Natural killer cell treated with Interleukin-12 subunit alpha and Interleukin-12 subunit beta and Interleukin-15 and Interleukin-18, amount 100 ng/mL, for 72 hours (primary cell): ENCODE data around the gene ULBP3. TPM values are rescaled to one million over a fixed set of nuclear protein-coding genes. Genes with fewer than 3 reads are reported as not detected.
"Not testable (repeated sequence)": the region's sequence is repeated elsewhere in the genome, so short reads cannot be mapped to it uniquely, and the experiment has no call there.

Experiments used
- ATAC-seq, 2 donors: fragments of 150-1000 bp; cut with Tn5 transposase in 1 of 2; sonication (Bioruptor Pico), chemical (Tn5 transposase) in 1 of 2; 2 replicates each; pipeline ENCODE4 v1.10.0; 2021
- DNase-seq: peaks from one replicate; pipeline ENCODE4 v3.0.0; 2022; ENCODE audit warnings: low spot score
- H3K27ac Mint-ChIP-seq, 2 donors: 1 replicate in 1 of 2; 2 replicates in 1 of 2; pipeline ENCODE4 v1.8.0; 2022; ENCODE audit warnings: mixed read lengths in 2 of 2, mild to moderate bottlenecking in 1 of 2, moderate library complexity in 1 of 2
- H3K27me3 Mint-ChIP-seq, 2 donors: 1 replicate in 1 of 2; 2 replicates in 1 of 2; pipeline ENCODE4 v1.8.0; 2022; ENCODE audit warnings: mixed read lengths in 2 of 2
- H3K36me3 Mint-ChIP-seq: one replicate; pipeline ENCODE4 v1.8.0; 2022; ENCODE audit warnings: mixed read lengths
- H3K4me1 Mint-ChIP-seq, 2 donors: 1 replicate in 1 of 2; 2 replicates in 1 of 2; pipeline ENCODE4 v1.8.0; 2022; ENCODE audit warnings: low read depth in 2 of 2, mixed read lengths in 2 of 2, mild to moderate bottlenecking in 1 of 2
- H3K4me3 Mint-ChIP-seq: one replicate; pipeline ENCODE4 v1.8.0; 2022; ENCODE audit warnings: mixed read lengths
- H3K9me3 Mint-ChIP-seq: 2 replicates; pipeline ENCODE4 v1.8.0; 2022; ENCODE audit warnings: mixed read lengths
- total RNA-seq, 2 donors: library from RNA; stranded (reverse); gene quantifications; one replicate each; pipeline ENCODE4 v1.2.3, GENCODE V29; 2022

The ULBP3 gene
- total RNA-seq, 2 donors from 2014 or later = 0.45 to 0.98 TPM

GRCh38 chr6:150027806-150028565 lies 40.9 kb downstream of the ULBP3 start:
- peaks cover 50 to 52% of the 10 kb centered on the region in 2 donors for H3K27me3 Mint-ChIP-seq
- DNase-seq = no peak
- no peaks in the 10 kb centered on the region for H3K9me3 Mint-ChIP-seq
- H3K4me1 Mint-ChIP-seq = peaks cover 5 to 9% of the 10 kb centered on the region in 2 donors
- peak in 1 of 2 donors; percentile 5 for ATAC-seq
- H3K36me3 Mint-ChIP-seq = no peaks in the 10 kb centered on the region
- H3K4me3 Mint-ChIP-seq = no peak overlapping the region
- no peak overlapping the region for H3K27ac Mint-ChIP-seq

- no peak overlapping the region for H3K27ac Mint-ChIP-seq
- H3K4me3 Mint-ChIP-seq = no peak overlapping the region
- H3K9me3 Mint-ChIP-seq = no peaks in the 10 kb centered on the region
- peaks cover 45 to 47% of the 10 kb centered on the region in 2 donors for H3K27me3 Mint-ChIP-seq
- peaks cover 5 to 9% of the 10 kb centered on the region in 2 donors for H3K4me1 Mint-ChIP-seq
- no peak for DNase-seq
- H3K36me3 Mint-ChIP-seq = no peaks in the 10 kb centered on the region
- ATAC-seq = peak in 1 of 2 donors; percentile 2
Observed at GRCh38 chr6:150026976-150027805, 41.7 kb downstream of the ULBP3 start.

GRCh38 chr6:150025201-150025917 lies 43.6 kb downstream of the ULBP3 start, which contains the start of gene RAET1L:
TSS of gene RAET1L (minus strand) at chr6:150025532. CDS start at chr6:150025471, 61 bp downstream.
- Mint-ChIP-seq H3K27me3 (peaks cover 48 to 52% of the 10 kb centered on the region in 2 donors), H3K36me3 (no peaks in the 10 kb centered on the region), H3K4me1 (peaks cover 5 to 9% of the 10 kb centered on the region in 2 donors), H3K9me3 (no peaks in the 10 kb centered on the region), H3K4me3 (no peak within 1 kb of the TSS), H3K27ac (no peak within 1 kb of the TSS)
- ATAC-seq = no peak
- no peak for DNase-seq

- Mint-ChIP-seq H3K36me3 (no peaks in the 10 kb centered on the region), H3K27me3 (peaks cover 45 to 55% of the 10 kb centered on the region in 2 donors), H3K9me3 (no peaks in the 10 kb centered on the region), H3K4me3 (no peak overlapping the region), H3K4me1 (peaks cover 5 to 9% of the 10 kb centered on the region in 2 donors), H3K27ac (no peak overlapping the region)
- ATAC-seq (no peak), DNase-seq (no peak)
Observed at GRCh38 chr6:150024646-150025155, 44.2 kb downstream of the ULBP3 start.

- H3K27ac Mint-ChIP-seq, H3K4me3 Mint-ChIP-seq, H3K9me3 Mint-ChIP-seq, H3K4me1 Mint-ChIP-seq, DNase-seq, H3K36me3 Mint-ChIP-seq, ATAC-seq: not testable (repeated sequence)
- peaks cover 45 to 57% of the 10 kb centered on the region in 2 donors for H3K27me3 Mint-ChIP-seq
Observed at GRCh38 chr6:150024021-150024420, 44.9 kb downstream of the ULBP3 start.

GRCh38 chr6:150021870-150022269 lies 47.1 kb downstream of the ULBP3 start:
- not testable (repeated sequence) for H3K27ac Mint-ChIP-seq, H3K4me3 Mint-ChIP-seq, H3K9me3 Mint-ChIP-seq, H3K36me3 Mint-ChIP-seq, ATAC-seq, H3K4me1 Mint-ChIP-seq, DNase-seq
- H3K27me3 Mint-ChIP-seq = peaks cover 45 to 60% of the 10 kb centered on the region in 2 donors

- H3K36me3 Mint-ChIP-seq = no peaks in the 10 kb centered on the region
- no peak overlapping the region for H3K27ac Mint-ChIP-seq
- peaks cover 44 to 57% of the 10 kb centered on the region in 2 donors for H3K27me3 Mint-ChIP-seq
- peaks cover 9 to 14% of the 10 kb centered on the region in 2 donors for H3K4me1 Mint-ChIP-seq
- ATAC-seq (no peak), DNase-seq (no peak)
- H3K4me3 Mint-ChIP-seq = no peak overlapping the region
- H3K9me3 Mint-ChIP-seq = no peaks in the 10 kb centered on the region
Observed at GRCh38 chr6:150018846-150019580, 49.9 kb downstream of the ULBP3 start.

- not testable (repeated sequence) for DNase-seq, H3K36me3 Mint-ChIP-seq, H3K4me3 Mint-ChIP-seq, H3K9me3 Mint-ChIP-seq, H3K27ac Mint-ChIP-seq, ATAC-seq
- Mint-ChIP-seq H3K27me3 (peaks cover 57 to 72% of the 10 kb centered on the region in 2 donors), H3K4me1 (peaks cover 12 to 18% of the 10 kb centered on the region in 2 donors)
Observed at GRCh38 chr6:150017186-150017521, 51.8 kb downstream of the ULBP3 start.

GRCh38 chr6:150016324-150017185 lies 52.4 kb downstream of the ULBP3 start:
- Mint-ChIP-seq H3K36me3 (no peaks in the 10 kb centered on the region), H3K27me3 (peaks cover 57 to 73% of the 10 kb centered on the region in 2 donors), H3K4me3 (no peak overlapping the region), H3K4me1 (peaks cover 12 to 18% of the 10 kb centered on the region in 2 donors), H3K27ac (no peak overlapping the region), H3K9me3 (no peaks in the 10 kb centered on the region)
- ATAC-seq (peak; percentile 61 to 74), DNase-seq (peak; percentile 72)

- not testable (repeated sequence) for H3K4me3 Mint-ChIP-seq
Observed at GRCh38 chr6:150015281-150016001, 53.5 kb downstream of the ULBP3 start.

GRCh38 chr6:150014623-150015280 lies 54.2 kb downstream of the ULBP3 start:
- H3K4me3 Mint-ChIP-seq, DNase-seq, H3K36me3 Mint-ChIP-seq, H3K9me3 Mint-ChIP-seq, H3K27ac Mint-ChIP-seq: not testable (repeated sequence)
- peaks cover 12 to 18% of the 10 kb centered on the region in 2 donors for H3K4me1 Mint-ChIP-seq
- peak; percentile 17 to 33 for ATAC-seq
- peaks cover 63 to 80% of the 10 kb centered on the region in 2 donors for H3K27me3 Mint-ChIP-seq

More at GRCh38 chr6:150015281-150016001, 53.5 kb downstream of the ULBP3 start:
- not testable (repeated sequence) for H3K27ac Mint-ChIP-seq, H3K9me3 Mint-ChIP-seq, H3K36me3 Mint-ChIP-seq, DNase-seq
- ATAC-seq = peak in 1 of 2 donors; percentile 55
- peaks cover 12 to 18% of the 10 kb centered on the region in 2 donors for H3K4me1 Mint-ChIP-seq
- peaks cover 57 to 77% of the 10 kb centered on the region in 2 donors for H3K27me3 Mint-ChIP-seq
